Measurements from ENCODE around the gene ATP1A1. TPM values are rescaled to one million over a fixed set of nuclear protein-coding genes. Genes with fewer than 3 reads are reported as not detected.
A peak's percentile ranks its signal among the peaks of the same experiment; 100 is the strongest.

ATP1A1 gene
- total and polyA plus RNA-seq, 4 donors = 68.6 to 128 (median 82.6) TPM

GRCh38 chr1:116362050-116362449 is 11.0 kb upstream of the ATP1A1 start (continued):
- TF ChIP-seq ZBTB33 (IDR thresholded peaks at IDR 0.05) (no peak), CTCF (IDR thresholded peaks at IDR 0.05; ENCODE audit: low read depth, low read length, missing input control) (no peak), GABPA (IDR thresholded peaks at IDR 0.05 in 1 of 2, conservative IDR thresholded peaks at IDR 0.05 in 1 of 2) (no peak), YY1 (IDR thresholded peaks at IDR 0.05) (peak; percentile 23), JUND (IDR thresholded peaks at IDR 0.05) (peak in 1 of 2 donors; percentile 22), RAD21 (IDR thresholded peaks at IDR 0.05) (no peak), EGR1 (IDR thresholded peaks at IDR 0.05; ENCODE audit: low read depth in 2 of 2) (no peak), NR2F2 (IDR thresholded peaks at IDR 0.05) (no peak)

- H3K9me3 ChIP-seq (ENCODE audit: control insufficient read depth in 4 of 4, low read length in 3 of 4) = no peaks in the 10 kb centered on the region
- no peak for TF ChIP-seq RAD21 (IDR thresholded peaks at IDR 0.05)
- no peak for TF ChIP-seq FOXA1 (IDR thresholded peaks at IDR 0.05)
- TF ChIP-seq MAX (IDR thresholded peaks at IDR 0.05) = no peak
- TF ChIP-seq TAF1 (conservative IDR thresholded peaks at IDR 0.05) = no peak
- no peak for TF ChIP-seq JUND (IDR thresholded peaks at IDR 0.05)
- no peak for TF ChIP-seq HNF4G (IDR thresholded peaks at IDR 0.05)
- no peak for TF ChIP-seq SP1 (IDR thresholded peaks at IDR 0.05)
- TF ChIP-seq CTCF (IDR thresholded peaks at IDR 0.05; ENCODE audit: low read depth, low read length, missing input control) = no peak
- no peak for TF ChIP-seq GABPA (IDR thresholded peaks at IDR 0.05 in 1 of 2, conservative IDR thresholded peaks at IDR 0.05 in 1 of 2)
- TF ChIP-seq YY1 (IDR thresholded peaks at IDR 0.05) = no peak
- no peak for TF ChIP-seq NR2F2 (IDR thresholded peaks at IDR 0.05)
- no peak for TF ChIP-seq FOXA2 (IDR thresholded peaks at IDR 0.05)
- no peak for TF ChIP-seq ATF3 (IDR thresholded peaks at IDR 0.05)
- TF ChIP-seq ZBTB33 (IDR thresholded peaks at IDR 0.05) = no peak
- no peak for TF ChIP-seq EGR1 (IDR thresholded peaks at IDR 0.05; ENCODE audit: low read depth in 2 of 2)
- no peak for TF ChIP-seq REST (IDR thresholded peaks at IDR 0.05)
- TF ChIP-seq HNF4A (conservative IDR thresholded peaks at IDR 0.05) = no peak
- no peak for TF ChIP-seq RXRA (IDR thresholded peaks at IDR 0.05)
- peaks cover 0 to 9% (median 7%) of the 10 kb centered on the region in 4 donors for H3K4me1 ChIP-seq (ENCODE audit: control insufficient read depth in 4 of 4, insufficient read depth in 4 of 4, low read length in 3 of 4)
- no peaks in the 10 kb centered on the region for H3K27me3 ChIP-seq (ENCODE audit: control insufficient read depth in 4 of 4, insufficient read depth in 4 of 4, low read length in 3 of 4)
- no peak overlapping the region for H3K27ac ChIP-seq (ENCODE audit: low read depth in 1 of 2, low read length in 2 of 2)
- H3K36me3 ChIP-seq (ENCODE audit: control insufficient read depth in 4 of 4, insufficient read depth in 3 of 4, low read depth in 1 of 4, low read length in 3 of 4) = no peaks in the 10 kb centered on the region
- no peak for DNase-seq (ENCODE audit: low spot score)
- H3K9ac ChIP-seq (ENCODE audit: low read depth in 1 of 2, low read length in 2 of 2) = no peak overlapping the region
- H3K4me3 ChIP-seq (ENCODE audit: low read depth in 1 of 3, low read length in 3 of 3) = no peak overlapping the region
- WGBS = 88% methylated on average over 5 of the region's 5 CpGs
These were observed 7.7 kb upstream of the ATP1A1 start for GRCh38 chr1:116365353-116365780.
